Measurements from ENCODE around the gene PLCH1.

GRCh38 chr3:155457591-155457990 lies 287.3 kb downstream of the PLCH1 start:
- no peak for TF ChIP-seq CTCF (IDR thresholded peaks at IDR 0.05; ENCODE audit: low read length)
- no peak for TF ChIP-seq EZH2 (IDR thresholded peaks at IDR 0.05; ENCODE audit: borderline replicate concordance, low read length)
